H1 (cell line): Measurements from ENCODE around the gene C8B. TPM values are rescaled to one million over a fixed set of nuclear protein-coding genes. Genes with fewer than 3 reads are reported as not detected.

Experiments
- CTCF ChIA-PET: fragments of 300-600 bp; sonication (Branson Sonifier 250); formaldehyde crosslinking; loops from one replicate; lab custom pipeline; 2021; ENCODE audit not compliant: partially characterized antibody; lab: Charles Lee
- POLR2A ChIA-PET: fragments of 300-600 bp; sonication (Branson Sonifier 250); formaldehyde crosslinking; loops from one replicate; lab custom pipeline; 2021; ENCODE audit warnings: inconsistent platforms; ENCODE audit not compliant: partially characterized antibody; lab: Charles Lee
- DNase-seq, 2 experiments: peaks; one replicate each; pipeline versions ENCODE4 v3.0.0 to v3.0.0-alpha.2; 2010 to 2022; ENCODE audit warnings: low spot score in 2 of 2, low read depth in 1 of 2, mixed read lengths in 1 of 2
- FAIRE-seq: peaks from 2 replicates; lab custom pipeline; 2011; peaks lifted over from hg19 to GRCh38; lab: Jason Lieb, UNC
- H2AFZ ChIP-seq: 2 replicates; pipeline ENCODE4 v1.8.1; 2012; ENCODE audit warnings: low read length, inconsistent platforms
- H2AK5ac ChIP-seq: 2 replicates; pipeline ENCODE4 v1.6.1; 2013; ENCODE audit warnings: low read depth, low read length
- H2BK120ac ChIP-seq: replicated peaks from 2 replicates; pipeline ENCODE3; 2013; ENCODE audit warnings: low read depth, low read length, inconsistent platforms
- H2BK12ac ChIP-seq: 2 replicates; pipeline ENCODE4 v1.6.1; 2013; ENCODE audit warnings: low read depth, low read length
- H2BK15ac ChIP-seq: 2 replicates; pipeline ENCODE4 v1.6.1; 2013; ENCODE audit warnings: low read length
- H2BK20ac ChIP-seq: 2 replicates; pipeline ENCODE4 v1.6.1; 2013; ENCODE audit warnings: low read length
- H2BK5ac ChIP-seq: 2 replicates; pipeline ENCODE4 v1.6.1; 2013; ENCODE audit warnings: low read depth, low read length
- H3K14ac ChIP-seq: 2 replicates; pipeline ENCODE4 v1.6.1; 2013; ENCODE audit warnings: inconsistent platforms; ENCODE audit not compliant: insufficient read length
- H3K18ac ChIP-seq: 2 replicates; pipeline ENCODE4 v1.6.1; 2013; ENCODE audit warnings: low read length; ENCODE audit errors: extremely low read depth
- H3K23ac ChIP-seq: 2 replicates; pipeline ENCODE4 v1.6.1; 2013; ENCODE audit warnings: inconsistent platforms; ENCODE audit not compliant: insufficient read length
- H3K23me2 ChIP-seq: 2 replicates; pipeline ENCODE4 v1.6.1; 2013; ENCODE audit warnings: low read depth, low read length
- H3K27ac ChIP-seq: 2 replicates; pipeline ENCODE4 v1.6.1; 2011; ENCODE audit warnings: low read depth, low read length, inconsistent platforms
- H3K27me3 ChIP-seq, 4 experiments: replicated peaks in 1 of 4; 1 replicate in 1 of 4; 2 replicates in 3 of 4; pipeline versions ENCODE4 v1.6.1 to v1.8.1; 2011 to 2013; ENCODE audit warnings: low read length in 3 of 4, mild to moderate bottlenecking in 3 of 4, inconsistent platforms in 2 of 4, mixed read lengths in 2 of 4, moderate library complexity in 1 of 4; ENCODE audit not compliant: control insufficient read depth in 3 of 4, insufficient read depth in 3 of 4; ENCODE audit errors: extremely low read depth in 1 of 4
- H3K36me3 ChIP-seq, 4 experiments: 2 replicates each; pipeline versions ENCODE4 v1.6.1 to v1.8.1; 2011 to 2013; ENCODE audit warnings: mild to moderate bottlenecking in 4 of 4, low read length in 3 of 4, moderate library complexity in 2 of 4, control low read depth in 1 of 4, inconsistent platforms in 1 of 4; ENCODE audit not compliant: insufficient read depth in 4 of 4, control insufficient read depth in 2 of 4
- H3K4ac ChIP-seq: replicated peaks from 2 replicates; pipeline ENCODE3; 2013; ENCODE audit warnings: low read length, low read depth, mixed read lengths, inconsistent platforms; ENCODE audit not compliant: insufficient read length
- H3K4me1 ChIP-seq, 4 experiments: replicated peaks in 1 of 4; 1 replicate in 1 of 4; 2 replicates in 3 of 4; pipeline versions ENCODE4 v1.6.1 to v1.8.1; 2011 to 2013; ENCODE audit warnings: low read length in 3 of 4, inconsistent platforms in 2 of 4, mixed read lengths in 1 of 4; ENCODE audit not compliant: insufficient read depth in 4 of 4, control insufficient read depth in 3 of 4
- H3K4me2 ChIP-seq, 2 experiments: 2 replicates each; pipeline versions ENCODE4 v1.6.1 to v1.8.1; 2011 to 2013; ENCODE audit warnings: low read depth in 2 of 2, low read length in 2 of 2, control low read depth in 1 of 2, inconsistent platforms in 1 of 2, mild to moderate bottlenecking in 1 of 2; ENCODE audit not compliant: insufficient read depth in 1 of 2
- H3K4me3 ChIP-seq, 4 experiments: fragments of 200-600, 300-600 bp in 1 of 4; sonication (generic), shearing (Covaris generic), sonication (Bioruptor Twin) in 1 of 4; 2 replicates each; pipeline versions ENCODE4 v1.5.1 to v1.8.1; 2011 to 2016; ENCODE audit warnings: low read length in 4 of 4, low read depth in 3 of 4, control low read depth in 2 of 4, inconsistent platforms in 2 of 4, mild to moderate bottlenecking in 2 of 4, mixed read lengths in 1 of 4, moderate library complexity in 1 of 4; ENCODE audit not compliant: insufficient read depth in 2 of 4; ENCODE audit errors: extremely low read depth in 1 of 4
- H3K56ac ChIP-seq: replicated peaks from 2 replicates; pipeline ENCODE3; 2013; ENCODE audit warnings: low read depth, mild to moderate bottlenecking, mixed read lengths, low read length, inconsistent platforms; ENCODE audit not compliant: insufficient read length
- H3K79me1 ChIP-seq: 2 replicates; pipeline ENCODE4 v1.6.1; 2013; ENCODE audit warnings: low read depth, low read length, control low read depth
- H3K79me2 ChIP-seq, 2 experiments: 2 replicates each; pipeline versions ENCODE4 v1.6.1 to v1.8.1; 2012 to 2013; ENCODE audit warnings: low read length in 2 of 2, mild to moderate bottlenecking in 2 of 2, inconsistent platforms in 1 of 2; ENCODE audit not compliant: insufficient read depth in 2 of 2, control insufficient read depth in 1 of 2
- H3K9ac ChIP-seq, 4 experiments: replicated peaks in 1 of 4; 1 replicate in 1 of 4; 2 replicates in 3 of 4; pipeline versions ENCODE4 v1.6.1 to v1.8.1; 2011 to 2013; ENCODE audit warnings: low read depth in 3 of 4, low read length in 3 of 4, control low read depth in 2 of 4, mild to moderate bottlenecking in 2 of 4, moderate library complexity in 2 of 4, inconsistent platforms in 1 of 4; ENCODE audit errors: extremely low read depth in 1 of 4
- H3K9me3 ChIP-seq, 2 experiments: 2 replicates each; pipeline versions ENCODE4 v1.6.1 to v1.8.1; 2012 to 2013; ENCODE audit warnings: mild to moderate bottlenecking in 2 of 2, moderate library complexity in 2 of 2, control low read depth in 1 of 2, inconsistent platforms in 1 of 2, low read depth in 1 of 2, low read length in 1 of 2, mixed read lengths in 1 of 2; ENCODE audit not compliant: insufficient read depth in 2 of 2
- H4K20me1 ChIP-seq, 2 experiments: replicated peaks in 1 of 2; 2 replicates each; pipeline versions ENCODE3 to v1.8.1; 2011 to 2013; ENCODE audit warnings: inconsistent platforms in 2 of 2, low read length in 2 of 2, mild to moderate bottlenecking in 1 of 2; ENCODE audit not compliant: insufficient read depth in 2 of 2, control insufficient read depth in 1 of 2
- H4K5ac ChIP-seq: 2 replicates; pipeline ENCODE4 v1.6.1; 2013; ENCODE audit warnings: low read length, low read depth, mixed read lengths, inconsistent platforms; ENCODE audit not compliant: insufficient read length
- H4K8ac ChIP-seq: 2 replicates; pipeline ENCODE4 v1.8.0; 2013; ENCODE audit warnings: mild to moderate bottlenecking, moderate library complexity, low read length, inconsistent platforms; ENCODE audit not compliant: insufficient read depth; ENCODE audit errors: extremely low read depth
- H4K91ac ChIP-seq: replicated peaks from 2 replicates; pipeline ENCODE3; 2013; ENCODE audit warnings: low read length, mixed read lengths, inconsistent platforms; ENCODE audit not compliant: insufficient read length
- BACH1 ChIP-seq: IDR thresholded peaks from 2 replicates; pipeline ENCODE4 v1.6.1; 2012; ENCODE audit warnings: low read length, improper control_type of control experiment
- CBX8 ChIP-seq: fragments of 300-800, 300-1000 bp; sonication (generic); IDR thresholded peaks from 2 replicates; pipeline ENCODE4 v1.7.1; 2016; ENCODE audit warnings: low read depth, low read length, borderline replicate concordance
- GTF2F1 ChIP-seq: IDR thresholded peaks from 2 replicates; pipeline ENCODE4 v1.6.1; 2012; ENCODE audit warnings: low read depth, low read length, improper control_type of control experiment, borderline replicate concordance
- NANOG ChIP-seq: IDR thresholded peaks from 2 replicates; pipeline ENCODE4 v1.6.1; 2011; ENCODE audit warnings: low read length, low read depth, mild to moderate bottlenecking, inconsistent platforms; ENCODE audit not compliant: insufficient read depth, poor library complexity, severe bottlenecking
- POU5F1 ChIP-seq: IDR thresholded peaks from 2 replicates; pipeline ENCODE4 v1.6.1; 2011; ENCODE audit warnings: low read depth, mild to moderate bottlenecking, low read length, moderate library complexity
- RAD21 ChIP-seq, 2 experiments: IDR thresholded peaks in 1 of 2; conservative IDR thresholded peaks in 1 of 2; 2 replicates each; pipeline ENCODE4 v1.6.1; 2011; ENCODE audit warnings: low read depth in 2 of 2, low read length in 2 of 2, improper control_type of control experiment in 1 of 2, inconsistent platforms in 1 of 2, mild to moderate bottlenecking in 1 of 2, moderate library complexity in 1 of 2
- RBBP5 ChIP-seq: IDR thresholded peaks from 2 replicates; pipeline ENCODE4 v1.7.1; 2012; ENCODE audit warnings: low read depth, mild to moderate bottlenecking, inconsistent platforms, low read length, moderate library complexity, borderline replicate concordance
- TAF7 ChIP-seq: optimal IDR thresholded peaks from 2 replicates; pipeline ENCODE3; 2011; ENCODE audit warnings: low read depth, mild to moderate bottlenecking, inconsistent platforms, low read length, moderate library complexity, borderline replicate concordance
- YY1 ChIP-seq: IDR thresholded peaks from 2 replicates; pipeline ENCODE4 v1.6.1; 2011; ENCODE audit warnings: low read depth, mild to moderate bottlenecking, low read length
- WGBS, 2 experiments: shearing (Covaris generic) in 1 of 2; methylation state at CpG; one replicate each; pipeline versions ENCODE4 v1.1.6 to v1.1.7; 2013 to 2015; ENCODE audit warnings: low lambda C conversion rate in 2 of 2, mixed read lengths in 2 of 2, inconsistent platforms in 1 of 2, low coverage in 1 of 2, missing lambda C conversion rate in 1 of 2; ENCODE audit not compliant: insufficient replicate concordance in 2 of 2, insufficient coverage in 1 of 2, insufficient read length in 1 of 2; ENCODE audit errors: extremely low coverage in 1 of 2, missing lambda C conversion rate in 1 of 2; 5-methylcytosine and 5-hydroxymethylcytosine counted together
- polyA plus RNA-seq, 7 experiments: library from polyadenylated mRNA; depleted of rRNA in 3 of 7; stranded (reverse) in 5 of 7; unstranded in 2 of 7; fragments of >200 nt in 5 of 7; fragments of 200-250 nt in 2 of 7; gene quantifications; 1 replicate in 5 of 7; 2 replicates in 1 of 7; 4 replicates in 1 of 7; pipeline versions ENCODE4 v1.2.1 to v1.2.3, GENCODE V29; 2011 to 2013; ENCODE audit warnings: missing spikeins in 2 of 7, mixed read lengths in 2 of 7
- total RNA-seq: library from RNA; stranded (reverse); fragmentation: NEBNext Ultra II Directional; extraction: Animal tissue kit (Norgen Biotek cat#: 25700); gene quantifications from 2 replicates; pipeline ENCODE4 v1.2.1, GENCODE V29; 2021
- TF ChIP-seq, protein P1 (sequence below), 3 experiments: IDR thresholded peaks; 1 replicate in 2 of 3; 2 replicates in 1 of 3; pipeline versions ENCODE4 v1.5.1 to v1.6.1; 2011; ENCODE audit warnings: low read length in 3 of 3, mild to moderate bottlenecking in 3 of 3, inconsistent platforms in 2 of 3, low read depth in 1 of 3, moderate library complexity in 1 of 3; ENCODE audit not compliant: insufficient read depth in 1 of 3; ENCODE audit errors: control extremely low read depth in 1 of 3
- TF ChIP-seq, protein P2 (sequence below): IDR thresholded peaks from 2 replicates; pipeline ENCODE4 v1.6.1; 2012; ENCODE audit warnings: inconsistent platforms

Gene C8B
- total and polyA plus RNA-seq, 2 of the 8 experiments (the other 6 are each of a cell fraction or from before 2014, with no cell fraction given): not detected

- FAIRE-seq (no peak), DNase-seq (no peak)
- no peaks in the 10 kb centered on the region for H3K79me2 ChIP-seq
- H3K14ac ChIP-seq: no peak overlapping the region
- no peak overlapping the region for H2AK5ac ChIP-seq
- H2AFZ ChIP-seq: no peak overlapping the region
- ChIA-PET POLR2A (no interaction called here), CTCF (interaction anchor here (1.3 to 2.6 kb wide), 3 partner anchors 19 to 112 kb away, joined by 3 to 13 read pairs (median 6); partner anchors contain the start of gene C8B)
- H3K9ac ChIP-seq: no peak overlapping the region
- no peak overlapping the region for H4K8ac ChIP-seq
- H3K27me3 ChIP-seq: no peaks in the 10 kb centered on the region
- no peaks in the 10 kb centered on the region for H3K9me3 ChIP-seq
- H3K18ac ChIP-seq: no peak overlapping the region
- no peak overlapping the region for H3K4me3 ChIP-seq
- no peak overlapping the region for H3K4ac ChIP-seq
- no peak overlapping the region for H2BK12ac ChIP-seq
- H3K4me2 ChIP-seq: no peak overlapping the region
- no peak overlapping the region for H4K5ac ChIP-seq
- WGBS, 2 experiments: 86% methylated on average over 2 of the region's 2 CpGs; no CpG with 5 or more reads in 1 of the 2 experiments
- no peak overlapping the region for H3K27ac ChIP-seq
- H3K23ac ChIP-seq: no peak overlapping the region
- H4K20me1 ChIP-seq: no peaks in the 10 kb centered on the region
- no peak overlapping the region for H2BK120ac ChIP-seq
- H3K23me2 ChIP-seq: no peaks in the 10 kb centered on the region; the same call in 1 of the 2 replicates
- H3K36me3 ChIP-seq: no peaks in the 10 kb centered on the region
- H2BK15ac ChIP-seq: no peak overlapping the region
- H2BK5ac ChIP-seq: no peak overlapping the region
- peaks cover 0 to 5% (median 4%) of the 10 kb centered on the region in 4 experiments; a peak in 4 of 7 replicates for H3K4me1 ChIP-seq
- no peak overlapping the region for H4K91ac ChIP-seq
- no peak overlapping the region for H3K56ac ChIP-seq
- no peaks in the 10 kb centered on the region for H3K79me1 ChIP-seq
- no peak overlapping the region for H2BK20ac ChIP-seq
- no peak for TF ChIP-seq POU5F1
- TF ChIP-seq YY1: no peak
- TF ChIP-seq RAD21 (IDR thresholded peaks at IDR 0.05 in 1 of 2, conservative IDR thresholded peaks at IDR 0.05 in 1 of 2; ENCODE audit: low read depth in 2 of 2, low read length in 2 of 2): no peak
- TF ChIP-seq NANOG: no peak
- no peak for TF ChIP-seq TAF7
- TF ChIP-seq BACH1: no peak
- TF ChIP-seq, protein P1, sequence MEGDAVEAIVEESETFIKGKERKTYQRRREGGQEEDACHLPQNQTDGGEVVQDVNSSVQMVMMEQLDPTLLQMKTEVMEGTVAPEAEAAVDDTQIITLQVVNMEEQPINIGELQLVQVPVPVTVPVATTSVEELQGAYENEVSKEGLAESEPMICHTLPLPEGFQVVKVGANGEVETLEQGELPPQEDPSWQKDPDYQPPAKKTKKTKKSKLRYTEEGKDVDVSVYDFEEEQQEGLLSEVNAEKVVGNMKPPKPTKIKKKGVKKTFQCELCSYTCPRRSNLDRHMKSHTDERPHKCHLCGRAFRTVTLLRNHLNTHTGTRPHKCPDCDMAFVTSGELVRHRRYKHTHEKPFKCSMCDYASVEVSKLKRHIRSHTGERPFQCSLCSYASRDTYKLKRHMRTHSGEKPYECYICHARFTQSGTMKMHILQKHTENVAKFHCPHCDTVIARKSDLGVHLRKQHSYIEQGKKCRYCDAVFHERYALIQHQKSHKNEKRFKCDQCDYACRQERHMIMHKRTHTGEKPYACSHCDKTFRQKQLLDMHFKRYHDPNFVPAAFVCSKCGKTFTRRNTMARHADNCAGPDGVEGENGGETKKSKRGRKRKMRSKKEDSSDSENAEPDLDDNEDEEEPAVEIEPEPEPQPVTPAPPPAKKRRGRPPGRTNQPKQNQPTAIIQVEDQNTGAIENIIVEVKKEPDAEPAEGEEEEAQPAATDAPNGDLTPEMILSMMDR (IDR thresholded peaks at IDR 0.05; ENCODE audit: control extremely low read depth in 1 of 3, insufficient read depth in 1 of 3, low read depth in 1 of 3, low read length in 3 of 3): no peak
- TF ChIP-seq GTF2F1: no peak
- TF ChIP-seq RBBP5: no peak
- TF ChIP-seq CBX8: no peak
- TF ChIP-seq, protein P2, sequence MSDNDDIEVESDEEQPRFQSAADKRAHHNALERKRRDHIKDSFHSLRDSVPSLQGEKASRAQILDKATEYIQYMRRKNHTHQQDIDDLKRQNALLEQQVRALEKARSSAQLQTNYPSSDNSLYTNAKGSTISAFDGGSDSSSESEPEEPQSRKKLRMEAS: no peak
These were observed 32.7 kb downstream of the C8B start for GRCh38 chr1:56933161-56933560.
